DND-41 (cell line): Measurements from ENCODE around the gene THUMPD2.

ENCODE experiments used
- CTCF ChIP-seq: IDR thresholded peaks from 2 replicates; pipeline ENCODE4 v1.5.1; 2012; ENCODE audit warnings: borderline replicate concordance, low read length, moderate library complexity, mild to moderate bottlenecking; ENCODE audit not compliant: poor library complexity, severe bottlenecking; ENCODE audit errors: extremely low read depth
- EZH2 ChIP-seq: IDR thresholded peaks from 3 replicates; pipeline ENCODE4 v1.6.1; 2012; ENCODE audit warnings: borderline replicate concordance, low read depth, mild to moderate bottlenecking, moderate library complexity, low read length, inconsistent platforms; ENCODE audit not compliant: severe bottlenecking

DNA sequence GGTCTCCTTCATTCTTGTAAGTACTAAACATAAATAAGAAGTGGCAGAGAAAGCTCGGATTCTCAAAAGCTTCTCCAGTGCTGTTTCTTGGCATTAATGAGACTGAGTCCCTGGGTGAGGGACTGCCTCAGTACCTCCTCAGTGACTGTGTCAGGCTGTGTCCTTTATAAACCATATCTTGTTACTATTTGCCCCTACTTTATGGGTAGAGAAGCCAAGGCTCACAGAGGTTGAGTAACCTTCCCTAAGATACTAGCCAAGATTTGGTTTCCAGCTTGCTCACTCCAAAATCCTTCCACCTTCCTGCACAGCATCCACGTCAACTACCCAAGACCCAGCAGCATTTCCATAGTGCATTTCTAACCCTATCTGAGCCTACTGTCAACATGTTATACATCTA, 55.6 kb downstream of the THUMPD2 start:
- no peak for TF ChIP-seq CTCF
- TF ChIP-seq EZH2: no peak
